NB4 (cell line): ENCODE measurements around the gene CYB5R3.

Experiments used
- CTCF ChIP-seq: IDR thresholded peaks from one replicate; pipeline ENCODE4 v1.5.1; 2012; ENCODE audit warnings: low read depth, low read length
- MAX ChIP-seq: IDR thresholded peaks from 2 replicates; pipeline ENCODE4 v1.6.1; 2011; ENCODE audit warnings: low read depth, low read length
- MYC ChIP-seq: IDR thresholded peaks from 2 replicates; pipeline ENCODE4 v1.6.1; 2011; ENCODE audit warnings: low read depth, low read length
- POLR2A ChIP-seq: IDR thresholded peaks from 2 replicates; pipeline ENCODE4 v1.6.1; 2011; ENCODE audit warnings: mild to moderate bottlenecking; ENCODE audit not compliant: insufficient read length; ENCODE audit errors: extremely low read depth

GRCh38 chr22:42626431-42626830, 22.8 kb downstream of the CYB5R3 start:
- TF ChIP-seq CTCF = no peak
- TF ChIP-seq POLR2A = no peak
- TF ChIP-seq MAX = no peak
- TF ChIP-seq MYC = no peak
